ENCODE data around the gene GFER. TPM values are rescaled to one million over a fixed set of nuclear protein-coding genes. Genes with fewer than 3 reads are reported as not detected.
A peak's percentile ranks its signal among the peaks of the same experiment; 100 is the strongest.

The GFER gene
- total and polyA plus RNA-seq, 9 of the 15 experiments (the other 6 are each of a cell fraction or from before 2014, with no cell fraction given) = 4.3 to 53.7 (median 19.8) TPM

DNA sequence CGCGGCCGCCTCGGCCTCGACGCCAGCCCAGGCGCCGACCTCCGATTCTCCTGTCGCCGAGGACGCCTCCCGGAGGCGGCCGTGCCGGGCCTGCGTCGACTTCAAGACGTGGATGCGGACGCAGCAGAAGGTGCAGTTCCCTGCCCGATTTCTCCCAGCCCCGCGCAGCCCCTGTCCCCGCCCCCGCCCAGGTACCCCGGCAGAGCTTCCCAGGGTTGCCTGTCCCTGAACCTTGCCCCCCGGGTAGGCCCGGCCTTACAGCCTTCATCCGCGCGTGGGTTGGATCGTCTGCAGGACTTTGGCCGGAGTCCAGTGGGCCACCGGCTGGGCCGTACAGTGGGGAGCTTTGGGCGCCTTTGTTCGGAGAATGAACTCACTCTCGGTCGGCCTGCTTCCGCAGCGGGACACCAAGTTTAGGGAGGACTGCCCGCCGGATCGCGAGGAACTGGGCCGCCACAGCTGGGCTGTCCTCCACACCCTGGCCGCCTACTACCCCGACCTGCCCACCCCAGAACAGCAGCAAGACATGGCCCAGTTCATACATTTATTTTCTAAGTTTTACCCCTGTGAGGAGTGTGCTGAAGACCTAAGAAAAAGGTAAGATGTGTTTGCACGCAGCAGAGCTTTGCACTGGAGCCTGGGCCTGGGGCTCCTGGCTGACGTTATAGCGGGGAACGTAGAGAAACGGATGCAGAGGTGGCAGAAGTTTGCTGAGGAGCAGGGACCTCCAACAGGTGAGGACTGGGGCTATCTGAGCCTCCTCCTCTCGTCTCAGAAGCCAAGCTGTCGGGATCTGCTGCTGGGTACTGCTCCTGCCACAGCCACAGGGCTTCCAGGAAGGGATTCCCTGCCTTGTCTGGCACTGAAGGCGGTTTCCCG, 593 bp downstream of the GFER start (continued):
- TF ChIP-seq, protein P1, sequence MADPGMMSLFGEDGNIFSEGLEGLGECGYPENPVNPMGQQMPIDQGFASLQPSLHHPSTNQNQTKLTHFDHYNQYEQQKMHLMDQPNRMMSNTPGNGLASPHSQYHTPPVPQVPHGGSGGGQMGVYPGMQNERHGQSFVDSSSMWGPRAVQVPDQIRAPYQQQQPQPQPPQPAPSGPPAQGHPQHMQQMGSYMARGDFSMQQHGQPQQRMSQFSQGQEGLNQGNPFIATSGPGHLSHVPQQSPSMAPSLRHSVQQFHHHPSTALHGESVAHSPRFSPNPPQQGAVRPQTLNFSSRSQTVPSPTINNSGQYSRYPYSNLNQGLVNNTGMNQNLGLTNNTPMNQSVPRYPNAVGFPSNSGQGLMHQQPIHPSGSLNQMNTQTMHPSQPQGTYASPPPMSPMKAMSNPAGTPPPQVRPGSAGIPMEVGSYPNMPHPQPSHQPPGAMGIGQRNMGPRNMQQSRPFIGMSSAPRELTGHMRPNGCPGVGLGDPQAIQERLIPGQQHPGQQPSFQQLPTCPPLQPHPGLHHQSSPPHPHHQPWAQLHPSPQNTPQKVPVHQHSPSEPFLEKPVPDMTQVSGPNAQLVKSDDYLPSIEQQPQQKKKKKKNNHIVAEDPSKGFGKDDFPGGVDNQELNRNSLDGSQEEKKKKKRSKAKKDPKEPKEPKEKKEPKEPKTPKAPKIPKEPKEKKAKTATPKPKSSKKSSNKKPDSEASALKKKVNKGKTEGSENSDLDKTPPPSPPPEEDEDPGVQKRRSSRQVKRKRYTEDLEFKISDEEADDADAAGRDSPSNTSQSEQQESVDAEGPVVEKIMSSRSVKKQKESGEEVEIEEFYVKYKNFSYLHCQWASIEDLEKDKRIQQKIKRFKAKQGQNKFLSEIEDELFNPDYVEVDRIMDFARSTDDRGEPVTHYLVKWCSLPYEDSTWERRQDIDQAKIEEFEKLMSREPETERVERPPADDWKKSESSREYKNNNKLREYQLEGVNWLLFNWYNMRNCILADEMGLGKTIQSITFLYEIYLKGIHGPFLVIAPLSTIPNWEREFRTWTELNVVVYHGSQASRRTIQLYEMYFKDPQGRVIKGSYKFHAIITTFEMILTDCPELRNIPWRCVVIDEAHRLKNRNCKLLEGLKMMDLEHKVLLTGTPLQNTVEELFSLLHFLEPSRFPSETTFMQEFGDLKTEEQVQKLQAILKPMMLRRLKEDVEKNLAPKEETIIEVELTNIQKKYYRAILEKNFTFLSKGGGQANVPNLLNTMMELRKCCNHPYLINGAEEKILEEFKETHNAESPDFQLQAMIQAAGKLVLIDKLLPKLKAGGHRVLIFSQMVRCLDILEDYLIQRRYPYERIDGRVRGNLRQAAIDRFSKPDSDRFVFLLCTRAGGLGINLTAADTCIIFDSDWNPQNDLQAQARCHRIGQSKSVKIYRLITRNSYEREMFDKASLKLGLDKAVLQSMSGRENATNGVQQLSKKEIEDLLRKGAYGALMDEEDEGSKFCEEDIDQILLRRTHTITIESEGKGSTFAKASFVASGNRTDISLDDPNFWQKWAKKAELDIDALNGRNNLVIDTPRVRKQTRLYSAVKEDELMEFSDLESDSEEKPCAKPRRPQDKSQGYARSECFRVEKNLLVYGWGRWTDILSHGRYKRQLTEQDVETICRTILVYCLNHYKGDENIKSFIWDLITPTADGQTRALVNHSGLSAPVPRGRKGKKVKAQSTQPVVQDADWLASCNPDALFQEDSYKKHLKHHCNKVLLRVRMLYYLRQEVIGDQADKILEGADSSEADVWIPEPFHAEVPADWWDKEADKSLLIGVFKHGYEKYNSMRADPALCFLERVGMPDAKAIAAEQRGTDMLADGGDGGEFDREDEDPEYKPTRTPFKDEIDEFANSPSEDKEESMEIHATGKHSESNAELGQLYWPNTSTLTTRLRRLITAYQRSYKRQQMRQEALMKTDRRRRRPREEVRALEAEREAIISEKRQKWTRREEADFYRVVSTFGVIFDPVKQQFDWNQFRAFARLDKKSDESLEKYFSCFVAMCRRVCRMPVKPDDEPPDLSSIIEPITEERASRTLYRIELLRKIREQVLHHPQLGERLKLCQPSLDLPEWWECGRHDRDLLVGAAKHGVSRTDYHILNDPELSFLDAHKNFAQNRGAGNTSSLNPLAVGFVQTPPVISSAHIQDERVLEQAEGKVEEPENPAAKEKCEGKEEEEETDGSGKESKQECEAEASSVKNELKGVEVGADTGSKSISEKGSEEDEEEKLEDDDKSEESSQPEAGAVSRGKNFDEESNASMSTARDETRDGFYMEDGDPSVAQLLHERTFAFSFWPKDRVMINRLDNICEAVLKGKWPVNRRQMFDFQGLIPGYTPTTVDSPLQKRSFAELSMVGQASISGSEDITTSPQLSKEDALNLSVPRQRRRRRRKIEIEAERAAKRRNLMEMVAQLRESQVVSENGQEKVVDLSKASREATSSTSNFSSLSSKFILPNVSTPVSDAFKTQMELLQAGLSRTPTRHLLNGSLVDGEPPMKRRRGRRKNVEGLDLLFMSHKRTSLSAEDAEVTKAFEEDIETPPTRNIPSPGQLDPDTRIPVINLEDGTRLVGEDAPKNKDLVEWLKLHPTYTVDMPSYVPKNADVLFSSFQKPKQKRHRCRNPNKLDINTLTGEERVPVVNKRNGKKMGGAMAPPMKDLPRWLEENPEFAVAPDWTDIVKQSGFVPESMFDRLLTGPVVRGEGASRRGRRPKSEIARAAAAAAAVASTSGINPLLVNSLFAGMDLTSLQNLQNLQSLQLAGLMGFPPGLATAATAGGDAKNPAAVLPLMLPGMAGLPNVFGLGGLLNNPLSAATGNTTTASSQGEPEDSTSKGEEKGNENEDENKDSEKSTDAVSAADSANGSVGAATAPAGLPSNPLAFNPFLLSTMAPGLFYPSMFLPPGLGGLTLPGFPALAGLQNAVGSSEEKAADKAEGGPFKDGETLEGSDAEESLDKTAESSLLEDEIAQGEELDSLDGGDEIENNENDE (IDR thresholded peaks at IDR 0.05; ENCODE audit: low read depth, low read length) = no peak
- TF ChIP-seq, protein P2, sequence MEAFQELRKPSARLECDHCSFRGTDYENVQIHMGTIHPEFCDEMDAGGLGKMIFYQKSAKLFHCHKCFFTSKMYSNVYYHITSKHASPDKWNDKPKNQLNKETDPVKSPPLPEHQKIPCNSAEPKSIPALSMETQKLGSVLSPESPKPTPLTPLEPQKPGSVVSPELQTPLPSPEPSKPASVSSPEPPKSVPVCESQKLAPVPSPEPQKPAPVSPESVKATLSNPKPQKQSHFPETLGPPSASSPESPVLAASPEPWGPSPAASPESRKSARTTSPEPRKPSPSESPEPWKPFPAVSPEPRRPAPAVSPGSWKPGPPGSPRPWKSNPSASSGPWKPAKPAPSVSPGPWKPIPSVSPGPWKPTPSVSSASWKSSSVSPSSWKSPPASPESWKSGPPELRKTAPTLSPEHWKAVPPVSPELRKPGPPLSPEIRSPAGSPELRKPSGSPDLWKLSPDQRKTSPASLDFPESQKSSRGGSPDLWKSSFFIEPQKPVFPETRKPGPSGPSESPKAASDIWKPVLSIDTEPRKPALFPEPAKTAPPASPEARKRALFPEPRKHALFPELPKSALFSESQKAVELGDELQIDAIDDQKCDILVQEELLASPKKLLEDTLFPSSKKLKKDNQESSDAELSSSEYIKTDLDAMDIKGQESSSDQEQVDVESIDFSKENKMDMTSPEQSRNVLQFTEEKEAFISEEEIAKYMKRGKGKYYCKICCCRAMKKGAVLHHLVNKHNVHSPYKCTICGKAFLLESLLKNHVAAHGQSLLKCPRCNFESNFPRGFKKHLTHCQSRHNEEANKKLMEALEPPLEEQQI (IDR thresholded peaks at IDR 0.05) = no peak
- TF ChIP-seq PHB2 (IDR thresholded peaks at IDR 0.05; ENCODE audit: low read depth) = no peak
- TF ChIP-seq, protein P3, sequence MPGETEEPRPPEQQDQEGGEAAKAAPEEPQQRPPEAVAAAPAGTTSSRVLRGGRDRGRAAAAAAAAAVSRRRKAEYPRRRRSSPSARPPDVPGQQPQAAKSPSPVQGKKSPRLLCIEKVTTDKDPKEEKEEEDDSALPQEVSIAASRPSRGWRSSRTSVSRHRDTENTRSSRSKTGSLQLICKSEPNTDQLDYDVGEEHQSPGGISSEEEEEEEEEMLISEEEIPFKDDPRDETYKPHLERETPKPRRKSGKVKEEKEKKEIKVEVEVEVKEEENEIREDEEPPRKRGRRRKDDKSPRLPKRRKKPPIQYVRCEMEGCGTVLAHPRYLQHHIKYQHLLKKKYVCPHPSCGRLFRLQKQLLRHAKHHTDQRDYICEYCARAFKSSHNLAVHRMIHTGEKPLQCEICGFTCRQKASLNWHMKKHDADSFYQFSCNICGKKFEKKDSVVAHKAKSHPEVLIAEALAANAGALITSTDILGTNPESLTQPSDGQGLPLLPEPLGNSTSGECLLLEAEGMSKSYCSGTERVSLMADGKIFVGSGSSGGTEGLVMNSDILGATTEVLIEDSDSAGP (CRISPR knock-in tag; IDR thresholded peaks at IDR 0.05) = no peak
- TF ChIP-seq FOXM1 (IDR thresholded peaks at IDR 0.05; ENCODE audit: low read depth) = no peak
- TF ChIP-seq FOXM1 (CRISPR knock-in tag; IDR thresholded peaks at IDR 0.05; ENCODE audit: low read depth) = 0 out of 2 replicates have a peak, but pooled peaks have one; percentile 14
- no peak for TF ChIP-seq TAF15 (IDR thresholded peaks at IDR 0.05; ENCODE audit: low read depth, low read length)
- no peak for TF ChIP-seq PRMT5 (CRISPR knock-in tag; IDR thresholded peaks at IDR 0.05)
- 0 out of 2 replicates have a peak, but pooled peaks have one; percentile 3 for TF ChIP-seq PML (IDR thresholded peaks at IDR 0.05; ENCODE audit: low read length)
- TF ChIP-seq HMGN3 (IDR thresholded peaks at IDR 0.05; ENCODE audit: borderline replicate concordance, extremely low read depth, insufficient read length, low read depth, low read length) = peak; percentile 37
- 0 out of 2 replicates have a peak, but pooled peaks have one; percentile 4 for TF ChIP-seq FOXJ2 (tag; IDR thresholded peaks at IDR 0.05)
